Activated CD4-positive, CD25-positive, alpha-beta regulatory T cell treated with anti-CD3 and anti-CD28 coated beads, Interleukin-2, amount 50 U/mL, for 16 hours (primary cell): ENCODE results near the gene PLRG1.
A peak's percentile ranks its signal among the peaks of the same experiment; 100 is the strongest.

Experiments
- DNase-seq: peaks from one replicate; pipeline ENCODE4 v3.0.0-alpha.2; 2020; ENCODE audit warnings: low read depth, low spot score

The PLRG1 gene

DNA sequence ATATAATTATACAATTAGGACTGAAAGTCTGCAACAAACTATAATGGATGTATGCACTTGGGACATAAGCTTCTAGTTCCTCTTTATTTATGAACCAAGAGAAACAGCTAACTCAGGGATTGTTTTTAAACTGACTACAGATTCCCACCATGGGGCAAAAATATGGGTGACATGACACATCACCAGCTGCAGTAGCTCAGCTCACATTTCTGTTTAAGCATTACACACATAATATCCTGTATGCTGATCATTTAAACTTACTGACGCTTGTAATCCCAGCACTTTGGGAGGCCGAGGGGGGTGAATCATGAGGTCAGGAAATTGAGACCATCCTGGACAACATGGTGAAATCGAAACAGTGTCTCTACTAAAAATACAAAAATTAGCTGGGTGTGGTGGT lies 24.1 kb upstream of the PLRG1 start:
- DNase-seq, result no peak

DNA sequence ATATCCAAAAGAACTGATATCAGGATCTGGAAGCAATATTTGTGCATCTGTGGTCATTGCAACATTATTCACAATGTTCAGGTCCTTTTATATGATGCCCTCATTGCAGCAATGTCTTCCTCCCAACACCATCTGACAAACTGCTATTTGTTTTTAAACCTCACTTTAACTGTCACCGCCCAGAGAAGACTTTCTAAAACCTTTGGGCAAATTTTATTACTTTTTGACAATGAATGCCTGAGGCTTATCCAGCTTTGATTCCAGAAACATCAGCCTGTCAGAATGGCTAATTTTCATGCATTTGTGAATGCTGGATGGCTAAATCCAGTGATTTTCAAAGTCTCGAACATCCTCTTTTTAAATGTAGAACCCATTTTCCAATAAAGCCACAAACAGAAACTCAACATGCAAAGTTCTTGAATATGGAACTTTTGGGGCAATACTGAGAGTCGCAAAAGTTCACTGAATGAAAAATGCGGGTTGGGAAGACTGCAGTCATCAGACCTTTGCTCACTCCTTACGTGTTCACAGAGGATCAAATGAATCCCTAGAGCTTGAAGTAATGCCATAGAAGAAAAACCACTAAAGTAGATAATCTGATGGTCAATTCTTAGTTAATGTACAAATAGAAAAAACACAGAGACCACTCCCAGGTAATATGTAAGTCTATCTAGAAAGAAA lies 23.1 kb upstream of the PLRG1 start:
- DNase-seq, result no peak

DNA sequence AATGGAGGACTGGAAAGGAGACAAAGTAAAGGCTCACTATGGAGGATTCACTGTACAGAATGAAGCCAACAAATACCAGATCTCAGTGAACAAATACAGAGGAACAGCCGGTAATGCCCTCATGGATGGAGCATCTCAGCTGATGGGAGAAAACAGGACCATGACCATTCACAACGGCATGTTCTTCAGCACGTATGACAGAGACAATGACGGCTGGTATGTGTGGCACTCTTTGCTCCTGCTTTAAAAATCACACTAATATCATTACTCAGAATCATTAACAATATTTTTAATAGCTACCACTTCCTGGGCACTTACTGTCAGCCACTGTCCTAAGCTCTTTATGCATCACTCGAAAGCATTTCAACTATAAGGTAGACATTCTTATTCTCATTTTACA lies 19.4 kb upstream of the PLRG1 start:
- no peak for DNase-seq

- no peak for DNase-seq
Measured at GRCh38 chr4:154569028-154569427, 18.8 kb upstream of the PLRG1 start.

GRCh38 chr4:154566639-154567204 lies 16.5 kb upstream of the PLRG1 start:
- no peak for DNase-seq

GRCh38 chr4:154565704-154566103 lies 15.5 kb upstream of the PLRG1 start:
- DNase-seq, result no peak

GRCh38 chr4:154564311-154564710 lies 14.1 kb upstream of the PLRG1 start:
- no peak for DNase-seq

DNA sequence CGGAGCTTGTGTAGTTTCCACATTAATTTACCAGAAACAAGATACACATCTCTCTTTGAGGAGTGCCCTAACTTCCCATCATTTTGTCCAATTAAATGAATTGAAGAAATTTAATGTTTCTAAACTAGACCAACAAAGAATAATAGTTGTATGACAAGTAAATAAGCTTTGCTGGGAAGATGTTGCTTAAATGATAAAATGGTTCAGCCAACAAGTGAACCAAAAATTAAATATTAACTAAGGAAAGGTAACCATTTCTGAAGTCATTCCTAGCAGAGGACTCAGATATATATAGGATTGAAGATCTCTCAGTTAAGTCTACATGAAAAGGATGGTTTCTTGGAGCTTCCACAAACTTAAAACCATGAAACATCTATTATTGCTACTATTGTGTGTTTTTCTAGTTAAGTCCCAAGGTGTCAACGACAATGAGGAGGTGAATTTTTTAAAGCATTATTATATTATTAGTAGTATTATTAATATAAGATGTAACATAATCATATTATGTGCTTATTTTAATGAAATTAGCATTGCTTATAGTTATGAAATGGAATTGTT lies 12.6 kb upstream of the PLRG1 start, which contains the start of gene FGB:
Gene FGB (plus strand): TSS at position 315 of the 558 bp plus-strand sequence. CDS start 8 bp downstream, at position 323.
- DNase-seq, result no peak

DNA sequence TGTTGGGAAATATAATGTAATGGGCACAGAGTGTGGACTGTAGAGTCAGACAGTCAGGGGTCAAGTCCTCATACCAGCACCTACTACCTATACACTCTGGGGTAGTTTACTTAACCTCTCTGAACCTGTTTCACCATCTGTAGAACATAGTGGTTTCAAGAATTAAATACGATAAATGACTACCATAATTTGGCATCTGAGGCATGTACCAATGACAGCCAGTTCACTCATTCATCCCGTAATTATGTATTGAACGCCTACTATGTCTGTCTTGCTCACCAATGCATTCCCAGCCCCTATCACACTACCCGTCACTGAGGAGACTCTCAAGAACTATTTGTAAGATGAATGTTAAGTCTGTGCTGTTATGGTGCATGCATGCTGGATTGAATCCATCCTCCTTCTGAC lies 10.6 kb upstream of the PLRG1 start:
- no peak for DNase-seq

DNA sequence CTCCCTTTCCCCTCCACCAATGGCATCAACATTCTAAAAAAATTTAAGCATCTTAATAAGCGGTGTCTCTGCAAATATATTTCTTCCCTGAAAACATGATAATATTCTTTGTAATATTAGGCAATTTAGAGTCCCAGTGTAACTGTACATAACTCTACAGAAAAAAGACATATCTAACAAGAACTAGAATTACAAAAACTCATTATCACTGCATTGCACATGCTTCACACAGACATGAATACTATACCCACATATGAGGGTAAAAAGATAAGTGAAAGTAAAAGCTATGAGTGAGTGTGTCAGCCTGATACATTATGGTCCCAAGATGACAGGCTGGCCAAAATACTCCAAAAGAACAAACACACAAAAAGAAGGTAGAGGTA lies 10.2 kb upstream of the PLRG1 start:
- DNase-seq, result no peak

- no peak for DNase-seq
Measured at GRCh38 chr4:154559494-154560418, 9.6 kb upstream of the PLRG1 start.

GRCh38 chr4:154559141-154559493 lies 8.9 kb upstream of the PLRG1 start:
- DNase-seq, result no peak

- peak; percentile 64 for DNase-seq
Measured at GRCh38 chr4:154551872-154552686, 1.9 kb upstream of the PLRG1 start.

DNA sequence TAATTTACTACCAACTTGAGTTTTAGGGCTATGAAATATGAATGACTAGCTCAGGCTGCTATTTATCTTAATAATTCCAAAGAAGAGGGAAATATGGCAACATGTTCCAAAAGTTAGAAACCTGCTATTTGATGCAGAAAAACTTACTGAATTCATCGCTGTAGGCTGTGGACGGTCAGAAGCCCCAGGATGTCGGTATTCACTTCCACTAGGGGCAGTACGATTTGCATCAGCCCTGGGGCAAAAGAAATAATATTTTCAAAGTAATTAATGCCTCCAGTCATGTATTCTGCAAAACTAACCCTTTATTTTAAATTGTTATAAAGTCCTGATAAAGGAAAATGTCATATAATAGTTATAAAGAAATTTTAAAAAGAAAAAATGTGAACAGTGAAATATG lies 4.5 kb downstream of the PLRG1 start:
- no peak for DNase-seq

GRCh38 chr4:154542271-154542879 lies 7.8 kb downstream of the PLRG1 start:
- DNase-seq, result no peak

GRCh38 chr4:154534296-154534695 lies 15.9 kb downstream of the PLRG1 start:
- DNase-seq, result no peak

DNA sequence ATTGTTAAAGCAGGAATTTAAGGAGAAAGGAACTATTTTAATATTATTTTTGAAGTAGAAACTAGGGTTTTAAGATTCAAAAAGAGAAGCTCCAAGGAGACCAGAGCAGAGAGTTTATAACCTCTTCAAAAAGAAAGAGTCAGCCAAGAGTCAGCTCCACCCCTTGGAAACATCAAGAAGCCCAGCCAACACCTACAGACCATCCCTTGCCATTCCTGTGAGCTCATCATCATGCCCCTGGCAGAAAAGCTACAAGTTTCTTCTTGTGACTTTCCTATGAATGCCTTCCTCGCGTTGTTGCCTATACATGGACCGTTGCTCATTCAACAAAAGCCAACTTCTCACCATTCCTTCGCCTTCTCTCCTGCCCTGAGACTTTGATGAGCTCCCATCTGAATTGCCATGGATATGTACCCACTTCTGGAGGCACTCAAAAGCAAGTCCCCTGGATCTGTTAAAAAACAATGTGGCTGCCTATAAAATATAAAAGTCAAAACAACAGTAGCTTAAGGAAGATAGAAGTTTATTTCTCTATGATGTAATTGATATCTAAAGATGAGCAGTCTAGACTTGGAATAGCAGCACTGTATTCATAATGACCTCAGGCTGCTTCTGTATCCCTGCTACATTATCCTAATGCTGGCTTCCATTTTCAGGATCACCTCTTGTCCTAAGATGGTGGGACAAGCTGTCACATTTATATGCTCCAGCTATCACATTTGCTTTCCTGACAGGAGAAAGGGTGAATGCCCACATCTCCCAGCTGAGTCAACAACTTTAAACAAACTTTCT lies 20.3 kb downstream of the PLRG1 start:
- no peak for DNase-seq

DNA sequence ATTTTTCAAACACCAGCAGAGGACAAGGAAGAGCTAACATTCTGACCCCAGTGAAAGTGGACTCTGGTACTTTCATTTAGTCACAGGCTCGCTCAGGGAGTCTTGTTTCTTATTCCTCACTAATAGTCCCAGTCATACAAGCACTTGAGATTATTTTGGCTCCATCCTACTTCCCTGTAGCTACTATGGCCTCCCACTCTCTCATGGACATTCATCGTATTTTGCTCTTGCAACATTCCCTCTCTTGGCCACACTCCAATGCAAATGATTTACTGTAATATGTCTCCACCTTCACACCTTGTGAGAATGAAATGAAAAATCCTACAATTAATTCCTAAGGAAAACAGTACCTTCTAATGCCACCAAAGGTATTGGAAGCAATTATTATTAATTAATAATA lies 21.3 kb downstream of the PLRG1 start:
- no peak for DNase-seq

- no peak for DNase-seq
Measured at GRCh38 chr4:154527308-154527707, 22.9 kb downstream of the PLRG1 start.

- no peak for DNase-seq
Measured at GRCh38 chr4:154526151-154526550, 24.0 kb downstream of the PLRG1 start.
